GM12873 (cell line): ENCODE results near the gene CHST8.

Experiments used
- CTCF ChIP-seq: IDR thresholded peaks from 2 replicates; pipeline ENCODE4 v1.5.1; 2012; ENCODE audit warnings: low read depth, mild to moderate bottlenecking, moderate library complexity, low read length, control low read depth; ENCODE audit not compliant: insufficient read depth; ENCODE audit errors: missing control alignments

CHST8 gene

DNA sequence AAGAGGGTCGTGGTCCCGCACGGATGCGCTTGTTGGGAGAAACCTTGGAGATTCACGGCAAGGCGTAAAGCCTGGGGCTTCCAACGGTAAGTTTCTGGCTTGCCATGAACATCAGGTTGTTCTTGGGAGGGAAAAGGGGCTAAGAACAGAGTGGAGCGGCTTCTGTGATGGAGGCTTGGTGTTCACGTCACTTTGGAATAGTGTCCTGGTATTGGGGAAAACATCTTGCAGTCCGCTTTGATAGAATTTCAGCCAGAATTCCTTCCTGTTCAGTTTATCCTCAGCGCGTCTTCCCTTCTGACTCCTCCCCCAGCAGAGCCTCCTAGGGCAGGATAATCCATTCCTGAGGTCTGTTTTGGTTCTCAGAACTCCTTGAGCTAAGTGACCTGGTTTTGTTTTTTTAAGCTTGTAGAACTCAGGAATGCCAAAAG is 176.9 kb downstream of the CHST8 start:
- no peak for TF ChIP-seq CTCF

DNA sequence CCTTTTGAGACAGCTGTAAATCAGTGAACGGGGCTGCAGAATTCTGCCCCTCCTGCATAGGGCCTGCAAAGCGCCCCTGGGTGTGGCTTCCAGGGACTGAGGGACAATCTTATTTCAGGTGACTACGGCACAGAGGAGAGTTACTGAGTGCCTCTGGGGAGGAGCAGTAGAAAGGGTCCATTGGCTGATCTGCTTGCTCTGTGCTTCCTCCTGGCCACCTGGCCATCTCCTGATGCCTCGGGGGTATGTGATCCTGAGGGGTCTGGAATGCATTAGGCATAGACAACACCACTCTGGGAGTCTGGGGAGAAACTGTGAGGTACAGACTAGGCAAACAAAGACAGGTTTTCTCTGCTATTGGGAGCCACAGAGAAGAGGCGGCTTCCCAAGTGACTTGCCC is 177.7 kb downstream of the CHST8 start:
- TF ChIP-seq CTCF = no peak

GRCh38 chr19:33800012-33800680 is 178.4 kb downstream of the CHST8 start:
- TF ChIP-seq CTCF = no peak

DNA sequence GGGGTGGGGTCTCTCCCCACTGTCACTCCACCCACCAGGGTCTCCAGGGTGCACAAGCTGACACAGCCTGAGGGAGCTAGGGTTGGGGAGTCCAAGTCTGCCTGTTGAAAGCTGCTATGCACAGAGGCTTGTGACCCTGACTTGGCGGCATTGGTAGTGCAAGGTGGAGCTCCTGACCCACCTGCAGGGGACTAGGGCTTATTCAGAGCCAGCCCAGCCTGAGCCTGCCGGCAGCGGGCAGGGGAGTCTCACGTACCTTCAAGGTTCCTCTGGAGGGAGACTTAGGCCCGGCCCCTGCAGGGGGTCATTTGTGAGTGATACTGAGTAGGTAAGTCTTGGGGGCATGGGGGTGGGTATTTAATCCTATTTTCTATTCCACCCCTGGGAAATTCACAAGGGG is 179.7 kb downstream of the CHST8 start:
- no peak for TF ChIP-seq CTCF

DNA sequence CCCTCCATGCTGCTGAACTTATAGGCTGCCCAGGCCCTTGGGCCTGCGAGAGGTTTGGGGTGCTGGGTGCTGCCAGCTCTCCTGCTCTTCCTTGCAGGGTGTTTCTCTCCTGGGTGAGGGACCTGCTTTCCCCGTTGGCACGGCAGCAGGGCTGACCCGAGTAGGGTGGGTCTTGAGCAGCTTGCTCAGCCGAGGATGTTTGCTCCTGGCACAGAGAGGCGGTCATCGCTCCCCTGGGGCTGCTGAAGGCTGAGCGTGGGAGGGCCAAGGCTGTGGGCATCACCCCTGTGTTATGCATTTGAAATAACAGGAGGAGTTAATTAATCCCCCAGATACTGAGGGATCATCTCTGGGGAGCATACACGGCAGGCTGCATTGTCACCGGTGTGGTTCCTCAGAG is 180.2 kb downstream of the CHST8 start:
- no peak for TF ChIP-seq CTCF

GRCh38 chr19:33802801-33803200 is 181.0 kb downstream of the CHST8 start:
- no peak for TF ChIP-seq CTCF

DNA sequence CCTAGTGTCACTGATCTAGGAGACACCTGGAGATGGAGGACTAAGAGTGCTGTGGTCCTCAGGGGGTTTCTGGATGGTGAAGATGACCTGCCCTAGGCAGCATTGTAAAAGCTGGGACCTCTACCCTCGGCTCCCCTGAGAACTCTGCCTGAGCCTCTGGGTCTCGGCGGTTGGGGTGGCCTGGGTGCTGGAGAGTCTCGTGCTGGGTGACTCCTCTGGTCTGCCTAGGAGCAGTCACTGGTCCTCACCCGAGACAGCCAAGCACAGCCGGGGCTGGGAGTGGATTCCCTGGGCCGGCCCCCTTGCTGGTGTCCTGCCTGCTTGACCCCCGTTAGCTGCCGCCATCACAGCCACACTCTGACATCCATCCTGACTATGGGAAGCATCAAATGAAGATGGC is 181.6 kb downstream of the CHST8 start:
- no peak for TF ChIP-seq CTCF
